SU-DHL-6 (cell line): Measurements from ENCODE around the gene PLIN4.
A peak's percentile ranks its signal among the peaks of the same experiment; 100 is the strongest.

ENCODE experiments used
- H2AFZ ChIP-seq: fragments of 200-600 bp; sonication (generic); 2 replicates; pipeline ENCODE4 v1.6.1; 2014; ENCODE audit warnings: low read depth, mild to moderate bottlenecking, moderate library complexity, mixed read lengths, antibody characterized with exemption, low read length; ENCODE audit not compliant: severe bottlenecking
- H3F3A ChIP-seq: fragments of 200-600 bp; shearing (Covaris generic); 2 replicates; pipeline ENCODE4 v1.6.0; 2016; ENCODE audit warnings: antibody characterized with exemption, mild to moderate bottlenecking; ENCODE audit not compliant: insufficient read depth
- H3K27ac ChIP-seq: fragments of 200-600 bp; sonication (generic); 2 replicates; pipeline ENCODE4 v1.5.1; 2016; ENCODE audit warnings: low read depth, mild to moderate bottlenecking, low read length, moderate library complexity, mixed read lengths
- H3K27me3 ChIP-seq: fragments of 200-600 bp; sonication (generic), shearing (Covaris generic); 2 replicates; pipeline ENCODE4 v1.6.0; 2014; ENCODE audit warnings: mild to moderate bottlenecking, low read length
- H3K36me3 ChIP-seq: fragments of 200-600 bp; sonication (generic); 2 replicates; pipeline ENCODE4 v1.6.1; 2014; ENCODE audit warnings: mild to moderate bottlenecking, low read length, mixed read lengths
- H3K4me2 ChIP-seq: fragments of 300-600, 200-600 bp; shearing (Covaris generic), sonication (generic); 2 replicates; pipeline ENCODE4 v1.6.0; 2014; ENCODE audit warnings: low read length, low read depth, mild to moderate bottlenecking; ENCODE audit not compliant: poor library complexity, severe bottlenecking
- H3K4me3 ChIP-seq: fragments of 200-600 bp; sonication (generic); 2 replicates; pipeline ENCODE4 v1.5.1; 2014; ENCODE audit warnings: antibody characterized with exemption, low read length, mild to moderate bottlenecking, mixed read lengths; ENCODE audit not compliant: insufficient read depth, poor library complexity, severe bottlenecking
- H3K79me2 ChIP-seq: fragments of 200-600 bp; sonication (generic); 2 replicates; pipeline ENCODE4 v1.6.1; 2014; ENCODE audit warnings: mild to moderate bottlenecking, low read length, moderate library complexity; ENCODE audit not compliant: insufficient read depth
- H3K9ac ChIP-seq: fragments of 200-600 bp; sonication (generic); 2 replicates; pipeline ENCODE4 v1.7.0; 2014; ENCODE audit warnings: mild to moderate bottlenecking, low read length
- H3K9me2 ChIP-seq: fragments of 200-600 bp; sonication (generic); replicated peaks from 2 replicates; pipeline ENCODE4 v1.6.1; 2014; ENCODE audit warnings: low read length; ENCODE audit not compliant: insufficient read depth
- H3K9me3 ChIP-seq: fragments of 200-600 bp; sonication (generic); 2 replicates; pipeline ENCODE4 v1.6.1; 2014; ENCODE audit warnings: low read length, mixed read lengths; ENCODE audit not compliant: insufficient read depth
- H4K20me1 ChIP-seq: fragments of 200-600 bp; sonication (generic); 2 replicates; pipeline ENCODE4 v1.6.1; 2014; ENCODE audit warnings: low read depth, mild to moderate bottlenecking, antibody characterized with exemption, low read length, moderate library complexity, mixed read lengths
- EZH2phosphoT487 ChIP-seq: fragments of 200-600 bp; sonication (generic), shearing (Covaris generic); conservative IDR thresholded peaks from 2 replicates; pipeline ENCODE4 v1.6.1; 2018; ENCODE audit warnings: mild to moderate bottlenecking, antibody characterized with exemption, low read length, moderate library complexity, mixed read lengths
- TF ChIP-seq, protein P1 (sequence below): fragments of 200-600 bp; sonication (generic); IDR thresholded peaks from one replicate; pipeline ENCODE4 v1.5.1; 2017; ENCODE audit warnings: antibody characterized with exemption, mild to moderate bottlenecking, low read length, moderate library complexity; ENCODE audit not compliant: insufficient read depth, poor library complexity, severe bottlenecking

PLIN4 gene

DNA sequence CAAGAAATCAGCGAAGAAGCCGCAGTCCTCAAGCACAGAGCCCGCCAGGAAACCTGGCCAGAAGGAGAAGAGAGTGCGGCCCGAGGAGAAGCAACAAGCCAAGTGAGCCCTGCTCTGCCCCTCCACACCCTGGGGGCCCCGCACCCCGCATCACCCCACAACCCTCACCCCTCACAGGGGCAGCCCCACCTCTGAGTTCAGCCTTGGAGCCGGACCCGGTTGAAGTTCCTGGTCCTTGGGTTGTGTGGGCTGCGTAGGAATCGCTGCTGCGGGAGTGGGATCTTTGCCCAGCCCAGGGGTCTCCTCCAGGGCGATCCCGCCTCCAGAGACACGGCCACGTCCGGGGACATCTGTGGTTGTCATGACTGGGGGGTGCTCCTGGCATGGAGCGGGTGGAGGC is 22.0 kb downstream of the PLIN4 start:
- TF ChIP-seq, protein P1, sequence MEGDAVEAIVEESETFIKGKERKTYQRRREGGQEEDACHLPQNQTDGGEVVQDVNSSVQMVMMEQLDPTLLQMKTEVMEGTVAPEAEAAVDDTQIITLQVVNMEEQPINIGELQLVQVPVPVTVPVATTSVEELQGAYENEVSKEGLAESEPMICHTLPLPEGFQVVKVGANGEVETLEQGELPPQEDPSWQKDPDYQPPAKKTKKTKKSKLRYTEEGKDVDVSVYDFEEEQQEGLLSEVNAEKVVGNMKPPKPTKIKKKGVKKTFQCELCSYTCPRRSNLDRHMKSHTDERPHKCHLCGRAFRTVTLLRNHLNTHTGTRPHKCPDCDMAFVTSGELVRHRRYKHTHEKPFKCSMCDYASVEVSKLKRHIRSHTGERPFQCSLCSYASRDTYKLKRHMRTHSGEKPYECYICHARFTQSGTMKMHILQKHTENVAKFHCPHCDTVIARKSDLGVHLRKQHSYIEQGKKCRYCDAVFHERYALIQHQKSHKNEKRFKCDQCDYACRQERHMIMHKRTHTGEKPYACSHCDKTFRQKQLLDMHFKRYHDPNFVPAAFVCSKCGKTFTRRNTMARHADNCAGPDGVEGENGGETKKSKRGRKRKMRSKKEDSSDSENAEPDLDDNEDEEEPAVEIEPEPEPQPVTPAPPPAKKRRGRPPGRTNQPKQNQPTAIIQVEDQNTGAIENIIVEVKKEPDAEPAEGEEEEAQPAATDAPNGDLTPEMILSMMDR: no peak
- TF ChIP-seq EZH2phosphoT487: no peak
- Histone ChIP-seq H3K27me3 (no peaks in the 10 kb centered on the region), H3K9me3 (no peaks in the 10 kb centered on the region), H3K4me2 (no peak overlapping the region), H4K20me1 (no peaks in the 10 kb centered on the region), H3K27ac (no peak overlapping the region), H3K4me3 (no peak overlapping the region), H2AFZ (no peak overlapping the region), H3K9ac (no peak overlapping the region), H3F3A (no peaks in the 10 kb centered on the region), H3K79me2 (no peaks in the 10 kb centered on the region), H3K36me3 (no peaks in the 10 kb centered on the region), H3K9me2 (no peaks in the 10 kb centered on the region)

DNA sequence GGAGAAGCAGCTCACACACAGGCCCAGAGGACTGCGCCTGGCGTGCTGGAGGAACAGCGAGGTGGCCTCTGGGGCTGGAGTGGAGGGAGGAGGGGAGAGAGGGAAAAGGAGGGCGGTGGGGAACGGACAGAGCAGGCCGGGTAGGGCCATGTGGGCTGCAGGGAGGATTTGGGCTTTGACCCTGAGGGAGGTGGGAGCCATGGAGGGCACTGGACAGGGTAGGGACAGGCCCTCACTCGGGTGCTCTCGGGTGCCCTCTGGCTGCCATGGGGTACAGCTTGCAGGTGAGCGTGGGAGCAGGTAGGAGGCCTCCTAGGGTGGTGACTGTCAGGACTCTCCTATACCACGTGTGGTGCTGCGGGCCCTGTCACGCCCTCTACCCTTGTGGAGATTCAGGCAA is 22.8 kb downstream of the PLIN4 start:
- H3F3A ChIP-seq: no peaks in the 10 kb centered on the region
- no peak overlapping the region for H3K9ac ChIP-seq
- no peaks in the 10 kb centered on the region for H3K36me3 ChIP-seq
- no peak overlapping the region for H3K4me3 ChIP-seq
- TF ChIP-seq EZH2phosphoT487: no peak
- TF ChIP-seq, protein P1: peak; percentile 46
- H3K27me3 ChIP-seq: no peaks in the 10 kb centered on the region
- H3K4me2 ChIP-seq: no peak overlapping the region
- no peaks in the 10 kb centered on the region for H3K9me2 ChIP-seq
- H3K79me2 ChIP-seq: no peaks in the 10 kb centered on the region
- no peaks in the 10 kb centered on the region for H4K20me1 ChIP-seq
- H3K27ac ChIP-seq: no peak overlapping the region
- no peak overlapping the region for H2AFZ ChIP-seq
- no peaks in the 10 kb centered on the region for H3K9me3 ChIP-seq

DNA sequence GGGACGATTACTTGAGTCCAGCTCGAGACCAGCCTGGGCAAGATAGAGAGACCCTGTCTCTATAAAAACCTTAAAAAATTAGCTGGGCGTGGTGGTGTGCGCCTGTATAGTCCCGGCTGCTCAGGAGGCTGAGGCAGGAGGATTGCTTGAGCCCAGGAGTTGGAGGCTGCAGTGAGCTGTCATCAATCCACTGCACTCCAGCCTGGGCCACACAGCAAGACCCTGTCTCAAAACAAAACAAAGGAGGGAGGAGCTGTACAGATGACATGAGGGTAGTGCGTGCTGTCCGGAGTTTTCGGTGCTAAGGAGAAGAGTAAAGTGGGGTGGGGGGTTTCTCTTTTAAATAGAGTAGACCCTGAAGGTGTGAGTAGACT is 23.6 kb downstream of the PLIN4 start:
- no peak for TF ChIP-seq EZH2phosphoT487
- TF ChIP-seq, protein P1: no peak
- no peak overlapping the region for H3K27ac ChIP-seq
- H3F3A ChIP-seq: no peaks in the 10 kb centered on the region
- no peaks in the 10 kb centered on the region for H3K36me3 ChIP-seq
- no peak overlapping the region for H3K4me3 ChIP-seq
- H3K79me2 ChIP-seq: no peaks in the 10 kb centered on the region
- H3K9ac ChIP-seq: no peak overlapping the region
- H2AFZ ChIP-seq: no peak overlapping the region
- no peak overlapping the region for H3K4me2 ChIP-seq
- H3K9me2 ChIP-seq: no peaks in the 10 kb centered on the region
- no peaks in the 10 kb centered on the region for H3K27me3 ChIP-seq
- no peaks in the 10 kb centered on the region for H3K9me3 ChIP-seq
- H4K20me1 ChIP-seq: no peaks in the 10 kb centered on the region
